Muscle layer of duodenum (tissue), 2 donors: ENCODE results near the gene CDIP1.
"Not testable (repeated sequence)": the region's sequence is repeated elsewhere in the genome, so short reads cannot be mapped to it uniquely, and the experiment has no call there.

ENCODE experiments used
- H3K27ac ChIP-seq: one replicate; pipeline ENCODE4 v1.7.0; 2013; ENCODE audit warnings: mild to moderate bottlenecking, low read length
- H3K27me3 ChIP-seq: one replicate; pipeline ENCODE4 v1.7.0; 2013; ENCODE audit warnings: low read depth, mild to moderate bottlenecking, control low read depth, low read length
- H3K36me3 ChIP-seq, 2 donors: one replicate each; pipeline ENCODE4 v1.7.0; 2013; ENCODE audit warnings: low read length in 2 of 2, control low read depth in 1 of 2, mild to moderate bottlenecking in 1 of 2; ENCODE audit not compliant: insufficient read depth in 2 of 2, control insufficient read depth in 1 of 2
- H3K4me1 ChIP-seq, 2 donors: one replicate each; pipeline ENCODE4 v1.7.0; 2013; ENCODE audit warnings: low read length in 2 of 2, mild to moderate bottlenecking in 2 of 2, control low read depth in 1 of 2, moderate library complexity in 1 of 2; ENCODE audit not compliant: insufficient read depth in 2 of 2, control insufficient read depth in 1 of 2
- H3K4me3 ChIP-seq, 2 donors: one replicate each; pipeline ENCODE4 v1.7.0; 2013; ENCODE audit warnings: low read length in 2 of 2, low read depth in 1 of 2, mild to moderate bottlenecking in 1 of 2
- H3K9me3 ChIP-seq, 2 donors: one replicate each; pipeline ENCODE4 v1.7.0; 2013; ENCODE audit warnings: low read length in 2 of 2, control low read depth in 1 of 2, mild to moderate bottlenecking in 1 of 2; ENCODE audit not compliant: control insufficient read depth in 1 of 2
- donor health status: healthy.

Gene CDIP1

GRCh38 chr16:4538350-4539235 lies at the start of gene CDIP1:
TSS of gene CDIP1 (minus strand) at chr16:4538773. CDS start at chr16:4514130, 24,643 bp downstream.
- no peaks in the 10 kb centered on the region for H3K36me3 ChIP-seq
- H3K27me3 ChIP-seq, result no peaks in the 10 kb centered on the region
- peak within 1 kb of the TSS; percentile 50 to 64 for H3K4me3 ChIP-seq
- peaks cover 0 to 6% of the 10 kb centered on the region in 2 donors for H3K9me3 ChIP-seq
- H3K4me1 ChIP-seq, result peaks cover 0 to 8% of the 10 kb centered on the region in 2 donors
- H3K27ac ChIP-seq, result peak within 1 kb of the TSS; percentile 51

- Histone ChIP-seq H3K4me3 (no peak overlapping the region), H3K27ac (no peak overlapping the region), H3K4me1 (no peaks in the 10 kb centered on the region), H3K36me3 (no peaks in the 10 kb centered on the region), H3K27me3 (no peaks in the 10 kb centered on the region), H3K9me3 (peaks cover 0 to 9% of the 10 kb centered on the region in 2 donors)
Measured at GRCh38 chr16:4586291-4586690, 47.7 kb upstream of the CDIP1 start.

- Histone ChIP-seq H3K27ac (no peak overlapping the region), H3K4me1 (no peaks in the 10 kb centered on the region), H3K4me3 (no peak overlapping the region), H3K9me3 (peaks cover 0 to 9% of the 10 kb centered on the region in 2 donors), H3K27me3 (no peaks in the 10 kb centered on the region), H3K36me3 (no peaks in the 10 kb centered on the region)
Measured at GRCh38 chr16:4583906-4584305, 45.3 kb upstream of the CDIP1 start.

GRCh38 chr16:4580250-4580649 lies 41.7 kb upstream of the CDIP1 start:
- Histone ChIP-seq H3K27ac (no peak overlapping the region), H3K36me3 (no peaks in the 10 kb centered on the region), H3K4me3 (no peak overlapping the region), H3K4me1 (no peaks in the 10 kb centered on the region), H3K9me3 (no peaks in the 10 kb centered on the region), H3K27me3 (no peaks in the 10 kb centered on the region)

DNA sequence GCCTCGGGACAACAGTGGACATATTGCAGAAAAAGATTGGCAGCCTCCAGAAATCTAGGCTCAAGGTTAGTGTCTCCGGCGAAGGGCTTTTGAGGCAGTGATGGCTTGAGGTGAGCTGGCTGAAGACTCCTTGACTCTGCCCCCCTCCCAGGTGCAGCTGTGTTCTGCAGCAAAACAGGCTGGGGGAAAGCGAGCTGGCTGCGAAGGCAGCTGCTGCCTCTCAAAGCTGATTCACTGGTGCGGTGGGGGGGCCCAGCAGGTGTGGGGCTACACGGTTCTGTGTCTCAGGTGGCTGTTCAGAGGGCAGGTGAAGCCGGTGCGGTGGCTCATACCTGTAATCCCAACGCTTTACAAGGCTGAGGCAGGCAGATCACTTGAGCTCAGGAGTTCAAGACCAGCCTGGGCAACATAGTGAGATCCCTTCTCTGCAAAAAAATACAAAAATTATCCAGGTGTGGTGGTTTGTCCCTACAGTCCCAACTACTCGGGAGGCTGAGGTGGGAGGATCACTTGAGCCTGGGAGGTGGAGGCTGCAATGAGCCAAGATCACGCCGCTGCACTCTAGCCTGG lies 40.5 kb upstream of the CDIP1 start:
- H3K4me1 ChIP-seq, result no peaks in the 10 kb centered on the region
- no peak overlapping the region for H3K27ac ChIP-seq
- H3K9me3 ChIP-seq, result no peaks in the 10 kb centered on the region
- no peaks in the 10 kb centered on the region for H3K36me3 ChIP-seq
- H3K4me3 ChIP-seq, result no peak overlapping the region
- H3K27me3 ChIP-seq, result no peaks in the 10 kb centered on the region

DNA sequence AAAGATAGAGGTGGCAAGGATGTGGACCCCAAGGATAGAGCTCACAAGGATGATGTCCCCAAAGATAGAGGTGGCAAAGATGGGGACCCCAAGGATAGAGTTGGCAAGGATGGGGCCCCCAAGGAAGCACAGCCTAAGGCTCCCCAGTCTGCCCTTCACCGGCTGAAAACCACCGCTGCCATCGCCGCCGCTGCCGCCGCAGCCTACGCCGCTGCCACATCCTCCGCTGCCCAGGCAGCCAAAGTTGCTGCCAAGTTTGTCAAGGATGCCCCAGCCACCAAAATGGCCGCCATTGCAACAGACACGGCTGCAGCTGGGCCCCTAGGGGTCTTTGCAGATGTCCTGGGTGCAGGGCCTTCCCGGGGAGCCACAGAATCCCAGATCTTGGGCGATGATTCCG lies 37.4 kb upstream of the CDIP1 start:
- H3K9me3 ChIP-seq, result no peaks in the 10 kb centered on the region
- H3K4me1 ChIP-seq, result no peaks in the 10 kb centered on the region
- H3K27me3 ChIP-seq, result no peaks in the 10 kb centered on the region
- no peak overlapping the region for H3K27ac ChIP-seq
- no peaks in the 10 kb centered on the region for H3K36me3 ChIP-seq
- no peak overlapping the region for H3K4me3 ChIP-seq

- Histone ChIP-seq H3K27ac (no peak overlapping the region), H3K4me3 (no peak overlapping the region), H3K36me3 (no peaks in the 10 kb centered on the region), H3K27me3 (no peaks in the 10 kb centered on the region), H3K9me3 (no peaks in the 10 kb centered on the region), H3K4me1 (no peaks in the 10 kb centered on the region)
Measured at GRCh38 chr16:4574919-4575705, 36.5 kb upstream of the CDIP1 start.

- not testable (repeated sequence) for H3K4me1 ChIP-seq, H3K27ac ChIP-seq, H3K36me3 ChIP-seq, H3K27me3 ChIP-seq, H3K9me3 ChIP-seq, H3K4me3 ChIP-seq
Measured at GRCh38 chr16:4573926-4574325, 35.4 kb upstream of the CDIP1 start.

GRCh38 chr16:4572715-4573114 lies 34.1 kb upstream of the CDIP1 start:
- Histone ChIP-seq H3K27ac (no peak overlapping the region), H3K4me3 (no peak overlapping the region), H3K36me3 (no peaks in the 10 kb centered on the region), H3K27me3 (no peaks in the 10 kb centered on the region), H3K9me3 (no peaks in the 10 kb centered on the region), H3K4me1 (no peaks in the 10 kb centered on the region)

DNA sequence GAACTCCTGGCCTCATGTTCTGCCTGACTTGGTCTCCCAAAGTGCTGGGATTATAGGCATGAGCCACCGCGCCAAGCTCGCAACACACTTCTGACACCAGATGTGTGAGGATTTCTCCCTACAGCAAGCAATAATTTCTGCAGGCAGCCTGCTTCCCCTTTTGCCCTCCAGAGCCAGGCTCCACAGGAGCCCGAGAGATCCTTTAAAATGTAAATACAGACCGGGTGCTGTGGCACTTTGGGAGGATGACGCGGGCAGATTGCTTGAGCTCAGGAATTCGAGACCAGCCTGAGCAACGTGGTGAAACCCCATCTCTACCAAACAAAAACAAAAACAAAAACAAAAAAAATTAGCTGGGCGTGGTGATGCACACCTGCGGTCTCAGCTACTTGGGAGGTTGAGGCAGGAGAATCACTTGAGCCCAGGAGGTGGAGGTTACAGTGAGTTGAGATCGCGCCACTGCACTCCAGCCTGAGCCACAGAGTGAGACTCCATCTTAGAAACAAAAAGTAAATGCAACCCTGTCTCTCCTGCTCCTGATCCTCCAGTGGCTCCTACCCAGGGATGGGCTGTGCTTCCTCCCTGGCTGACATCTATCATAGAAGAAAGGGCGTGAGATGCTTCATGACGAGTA lies 32.2 kb upstream of the CDIP1 start:
- H3K27ac ChIP-seq, result no peak overlapping the region
- no peak overlapping the region for H3K4me3 ChIP-seq
- H3K36me3 ChIP-seq, result no peaks in the 10 kb centered on the region
- no peaks in the 10 kb centered on the region for H3K27me3 ChIP-seq
- H3K9me3 ChIP-seq, result no peaks in the 10 kb centered on the region
- no peaks in the 10 kb centered on the region for H3K4me1 ChIP-seq

GRCh38 chr16:4570086-4570485 lies 31.5 kb upstream of the CDIP1 start:
- Histone ChIP-seq H3K27me3 (no peaks in the 10 kb centered on the region), H3K4me3 (no peak overlapping the region), H3K4me1 (no peaks in the 10 kb centered on the region), H3K9me3 (no peaks in the 10 kb centered on the region), H3K27ac (no peak overlapping the region), H3K36me3 (no peaks in the 10 kb centered on the region)
